Activated CD4-positive, alpha-beta memory T cell treated with anti-CD3 and anti-CD28 coated beads, Interleukin-2, amount 10 ng/mL, durations not matched to agents 7 days and 5 days (primary cell): ENCODE results near the gene RPL7A. TPM values are rescaled to one million over a fixed set of nuclear protein-coding genes. Genes with fewer than 3 reads are reported as not detected.
"Not testable (repeated sequence)": the region's sequence is repeated elsewhere in the genome, so short reads cannot be mapped to it uniquely, and the experiment has no call there.

Experiments
- CTCF ChIA-PET: fragments of 350-600 bp; sonication (Branson Sonifier 250); formaldehyde crosslinking; loops from one replicate; lab custom pipeline; 2021; ENCODE audit warnings: antibody characterized with exemption, inconsistent platforms; lab: Charles Lee
- POLR2A ChIA-PET: fragments of 350-600 bp; sonication (Branson Sonifier 250); formaldehyde crosslinking; loops from one replicate; lab custom pipeline; 2021; ENCODE audit warnings: antibody characterized with exemption; lab: Charles Lee
- DNase-seq: peaks from one replicate; pipeline ENCODE4 v3.0.0-alpha.2; 2020
- H3K27ac Mint-ChIP-seq: one replicate; pipeline ENCODE4 v1.8.0; 2021; ENCODE audit warnings: mild to moderate bottlenecking, mixed read lengths
- H3K27me3 Mint-ChIP-seq: one replicate; pipeline ENCODE4 v1.8.0; 2021; ENCODE audit warnings: mixed read lengths
- H3K36me3 Mint-ChIP-seq: one replicate; pipeline ENCODE4 v1.8.0; 2021; ENCODE audit warnings: low read depth, mixed read lengths
- H3K4me1 Mint-ChIP-seq: one replicate; pipeline ENCODE4 v1.8.0; 2021; ENCODE audit warnings: mixed read lengths
- H3K4me3 Mint-ChIP-seq: one replicate; pipeline ENCODE4 v1.8.0; 2021; ENCODE audit warnings: mild to moderate bottlenecking, mixed read lengths
- H3K9me3 Mint-ChIP-seq: one replicate; pipeline ENCODE4 v1.8.0; 2021; ENCODE audit warnings: mixed read lengths
- total RNA-seq, 2 experiments: library from RNA; stranded (reverse); gene quantifications; one replicate each; pipeline ENCODE4 v1.2.3, GENCODE V29; 2021

RPL7A gene
- total RNA-seq, result 1,000 to 10,000 TPM; 1,627 to 1,632 TPM

GRCh38 chr9:133347985-133348717 is at the start of gene RPL7A, which contains the start of gene MED22:
RPL7A (plus strand) TSS chr9:133348218; CDS start chr9:133348244, 26 bp downstream.
MED22 (minus strand) TSS chr9:133348131; CDS start chr9:133346662, 1,469 bp downstream.
- peaks cover 67% of the 10 kb centered on the region for H3K36me3 Mint-ChIP-seq
- POLR2A ChIA-PET, result interaction anchor here (0.6 to 14.2 kb wide), 18 partner anchors 8 to 317 kb away, joined by 3 to 397 read pairs (median 5); partner anchors contain the start of genes CACFD1, GTF3C5, REXO4 and SLC2A6
- H3K9me3 Mint-ChIP-seq, result no peaks in the 10 kb centered on the region
- CTCF ChIA-PET, result interaction anchor here (0.7 to 3.3 kb wide), 8 partner anchors 9 to 162 kb away, joined by 3 to 22 read pairs (median 6); partner anchors contain the start of genes SURF1 and SURF2
- no peaks in the 10 kb centered on the region for H3K27me3 Mint-ChIP-seq
- H3K4me3 Mint-ChIP-seq, result peak within 1 kb of the TSS; percentile 95
- H3K4me1 Mint-ChIP-seq, result peaks cover 54% of the 10 kb centered on the region
- DNase-seq, result peak; percentile 95
- peak within 1 kb of the TSS; percentile 86 for H3K27ac Mint-ChIP-seq

GRCh38 chr9:133299996-133300395 is 48.0 kb upstream of the RPL7A start:
- H3K27ac Mint-ChIP-seq, H3K36me3 Mint-ChIP-seq, H3K9me3 Mint-ChIP-seq, H3K27me3 Mint-ChIP-seq, DNase-seq, H3K4me1 Mint-ChIP-seq, POLR2A ChIA-PET, H3K4me3 Mint-ChIP-seq: not testable (repeated sequence)
- CTCF ChIA-PET, result interaction anchor here (0.6 kb wide), 1 partner anchor 793 kb away, joined by 3 read pairs; no protein-coding TSS in a partner anchor

- ChIA-PET CTCF (no interaction called here), POLR2A (no interaction called here)
- H3K27me3 Mint-ChIP-seq, result peaks cover 7% of the 10 kb centered on the region
- no peaks in the 10 kb centered on the region for H3K9me3 Mint-ChIP-seq
- H3K4me1 Mint-ChIP-seq, result no peaks in the 10 kb centered on the region
- H3K36me3 Mint-ChIP-seq, result no peaks in the 10 kb centered on the region
- DNase-seq, result no peak
- H3K4me3 Mint-ChIP-seq, result no peak overlapping the region
- H3K27ac Mint-ChIP-seq, result no peak overlapping the region
Observed at GRCh38 chr9:133301253-133302230, 46.5 kb upstream of the RPL7A start.

- no peak overlapping the region for H3K27ac Mint-ChIP-seq
- H3K4me3 Mint-ChIP-seq, result no peak overlapping the region
- H3K27me3 Mint-ChIP-seq, result peaks cover 6% of the 10 kb centered on the region
- no peak for DNase-seq
- no peaks in the 10 kb centered on the region for H3K9me3 Mint-ChIP-seq
- ChIA-PET CTCF (no interaction called here), POLR2A (no interaction called here)
- no peaks in the 10 kb centered on the region for H3K36me3 Mint-ChIP-seq
- H3K4me1 Mint-ChIP-seq, result no peaks in the 10 kb centered on the region
Observed at GRCh38 chr9:133303266-133304157, 44.5 kb upstream of the RPL7A start.

GRCh38 chr9:133304158-133304470 is 43.9 kb upstream of the RPL7A start:
- Mint-ChIP-seq H3K4me3 (no peak overlapping the region), H3K9me3 (no peaks in the 10 kb centered on the region), H3K4me1 (no peaks in the 10 kb centered on the region), H3K36me3 (no peaks in the 10 kb centered on the region), H3K27ac (no peak overlapping the region), H3K27me3 (peaks cover 7% of the 10 kb centered on the region)
- CTCF ChIA-PET, result no interaction called here
- POLR2A ChIA-PET, result no interaction called here
- DNase-seq, result no peak

GRCh38 chr9:133304477-133305377 is 43.3 kb upstream of the RPL7A start:
- Mint-ChIP-seq H3K27ac (no peak overlapping the region), H3K9me3 (no peaks in the 10 kb centered on the region), H3K36me3 (no peaks in the 10 kb centered on the region), H3K4me1 (no peaks in the 10 kb centered on the region), H3K27me3 (peaks cover 10% of the 10 kb centered on the region), H3K4me3 (no peak overlapping the region)
- DNase-seq, result no peak
- POLR2A ChIA-PET, result no interaction called here
- CTCF ChIA-PET, result no interaction called here

GRCh38 chr9:133305731-133306130 is 42.3 kb upstream of the RPL7A start:
- CTCF ChIA-PET, result no interaction called here
- Mint-ChIP-seq H3K4me1 (no peaks in the 10 kb centered on the region), H3K27me3 (peaks cover 12% of the 10 kb centered on the region), H3K9me3 (no peaks in the 10 kb centered on the region), H3K27ac (no peak overlapping the region), H3K36me3 (no peaks in the 10 kb centered on the region), H3K4me3 (no peak overlapping the region)
- POLR2A ChIA-PET, result no interaction called here
- no peak for DNase-seq

GRCh38 chr9:133306242-133307204 is 41.5 kb upstream of the RPL7A start:
- Mint-ChIP-seq H3K27me3 (peaks cover 12% of the 10 kb centered on the region), H3K4me1 (no peaks in the 10 kb centered on the region), H3K27ac (no peak overlapping the region), H3K9me3 (no peaks in the 10 kb centered on the region), H3K36me3 (no peaks in the 10 kb centered on the region), H3K4me3 (no peak overlapping the region)
- CTCF ChIA-PET, result no interaction called here
- POLR2A ChIA-PET, result no interaction called here
- DNase-seq, result no peak

- CTCF ChIA-PET, result no interaction called here
- no peaks in the 10 kb centered on the region for H3K36me3 Mint-ChIP-seq
- no peak overlapping the region for H3K4me3 Mint-ChIP-seq
- H3K27ac Mint-ChIP-seq, result no peak overlapping the region
- DNase-seq, result no peak
- no peaks in the 10 kb centered on the region for H3K4me1 Mint-ChIP-seq
- peaks cover 9% of the 10 kb centered on the region for H3K27me3 Mint-ChIP-seq
- H3K9me3 Mint-ChIP-seq, result no peaks in the 10 kb centered on the region
- POLR2A ChIA-PET, result no interaction called here
Observed at GRCh38 chr9:133307301-133307700, 40.7 kb upstream of the RPL7A start.

- no peak overlapping the region for H3K4me3 Mint-ChIP-seq
- H3K27ac Mint-ChIP-seq, result no peak overlapping the region
- H3K27me3 Mint-ChIP-seq, result peaks cover 9% of the 10 kb centered on the region
- no peaks in the 10 kb centered on the region for H3K4me1 Mint-ChIP-seq
- no peaks in the 10 kb centered on the region for H3K9me3 Mint-ChIP-seq
- ChIA-PET POLR2A (no interaction called here), CTCF (no interaction called here)
- H3K36me3 Mint-ChIP-seq, result no peaks in the 10 kb centered on the region
- DNase-seq, result no peak
Observed at GRCh38 chr9:133309608-133310007, 38.4 kb upstream of the RPL7A start.

- H3K27ac Mint-ChIP-seq, result no peak overlapping the region
- no peaks in the 10 kb centered on the region for H3K4me1 Mint-ChIP-seq
- ChIA-PET POLR2A (no interaction called here), CTCF (no interaction called here)
- no peak for DNase-seq
- no peaks in the 10 kb centered on the region for H3K9me3 Mint-ChIP-seq
- H3K4me3 Mint-ChIP-seq, result no peak overlapping the region
- peaks cover 4% of the 10 kb centered on the region for H3K27me3 Mint-ChIP-seq
- H3K36me3 Mint-ChIP-seq, result no peaks in the 10 kb centered on the region
Observed at GRCh38 chr9:133315997-133316396, 32.0 kb upstream of the RPL7A start.
